ENCODE results near the gene ARPC1B. TPM values are rescaled to one million over a fixed set of nuclear protein-coding genes. Genes with fewer than 3 reads are reported as not detected.
A peak's percentile ranks its signal among the peaks of the same experiment; 100 is the strongest.

The ARPC1B gene
- total and polyA plus RNA-seq, 2 of the 8 experiments (the other 6 are each of a cell fraction or from before 2014, with no cell fraction given), result 64.5 to 115 TPM

DNA sequence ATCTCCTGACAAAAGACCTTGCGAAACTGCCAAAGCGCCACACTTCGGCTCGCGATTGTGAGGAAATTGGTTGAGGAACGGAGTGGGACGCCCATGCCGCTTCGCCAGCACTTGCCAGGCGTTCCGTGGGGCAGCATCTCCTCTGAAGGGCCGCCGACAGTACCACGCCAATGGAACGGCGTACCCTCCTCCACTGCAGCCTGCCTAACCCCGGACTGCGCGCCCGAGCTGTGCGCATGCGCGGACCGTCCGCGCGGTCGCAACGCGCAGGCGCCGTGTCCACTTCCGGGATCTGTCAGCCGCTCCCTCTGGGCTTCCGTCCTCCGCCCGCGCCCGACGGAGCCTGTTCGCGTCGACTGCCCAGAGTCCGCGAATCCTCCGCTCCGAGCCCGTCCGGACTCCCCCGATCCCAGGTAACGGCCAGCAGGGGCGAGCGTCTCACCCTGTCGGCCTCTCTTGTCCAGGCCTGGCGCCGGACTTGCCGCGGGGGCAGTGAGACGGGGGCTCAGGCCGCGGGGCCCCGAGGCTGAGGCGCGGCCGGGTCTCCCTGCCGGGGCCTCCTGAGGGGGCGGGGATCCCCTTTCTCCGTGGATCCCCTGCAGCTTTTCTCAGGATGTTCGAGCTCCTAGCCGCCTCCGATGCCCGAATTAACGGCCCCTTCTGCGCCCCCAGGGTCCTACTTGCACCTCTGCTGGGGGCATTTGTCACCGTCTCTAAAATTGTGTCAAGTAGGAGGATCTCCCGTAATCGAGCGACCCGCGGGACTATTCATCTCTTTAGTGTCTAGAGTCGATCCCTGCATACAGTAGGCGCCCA, 48.7 kb upstream of the ARPC1B start, which contains the start of gene ARPC1A (continued):
- TF ChIP-seq CHD1 (IDR thresholded peaks at IDR 0.05; ENCODE audit: low read depth, low read length) (no peak), TAF7 (optimal IDR thresholded peaks at IDR 0.05; ENCODE audit: borderline replicate concordance, low read depth, low read length) (peak; percentile 43), TAF1 (IDR thresholded peaks at IDR 0.05; ENCODE audit: low read depth, low read length) (peak; percentile 91)

All from H1 (cell line).